Spleen (tissue), 11 donors: ENCODE measurements around the gene NME4. TPM values are rescaled to one million over a fixed set of nuclear protein-coding genes. Genes with fewer than 3 reads are reported as not detected.

Experiments
- DNase-seq: peaks from one replicate; pipeline ENCODE4 v3.0.0-alpha.2; 2020
- H3K27ac ChIP-seq, 8 donors: fragments of 200-600 bp; sonication (generic) in 7 of 8; 1 replicate in 4 of 8; 2 replicates in 4 of 8; pipeline versions ENCODE4 v1.5.0 to v1.8.0; 2016 to 2021; ENCODE audit warnings: inconsistent platforms in 4 of 8, mild to moderate bottlenecking in 4 of 8, moderate library complexity in 1 of 8
- H3K27me3 ChIP-seq, 7 donors: fragments of 200-600 bp; sonication (generic) in 6 of 7; replicated peaks in 1 of 7; 1 replicate in 4 of 7; 2 replicates in 3 of 7; pipeline versions ENCODE4 v1.5.0 to v1.8.0; 2016 to 2021; ENCODE audit warnings: inconsistent platforms in 3 of 7, mild to moderate bottlenecking in 1 of 7
- H3K36me3 ChIP-seq, 6 donors: fragments of 200-600 bp; sonication (generic) in 5 of 6; 1 replicate in 4 of 6; 2 replicates in 2 of 6; pipeline versions ENCODE4 v1.5.0 to v1.8.0; 2016 to 2021; ENCODE audit warnings: inconsistent platforms in 2 of 6
- H3K4me1 ChIP-seq, 6 donors: fragments of 200-600 bp; sonication (generic) in 5 of 6; 1 replicate in 3 of 6; 2 replicates in 3 of 6; pipeline versions ENCODE4 v1.5.0 to v1.8.0; 2016 to 2021; ENCODE audit warnings: inconsistent platforms in 3 of 6
- H3K4me3 ChIP-seq, 8 donors: fragments of 200-600 bp; sonication (generic) in 7 of 8; 1 replicate in 4 of 8; 2 replicates in 4 of 8; pipeline versions ENCODE4 v1.5.0 to v1.8.0; 2016 to 2021; ENCODE audit warnings: inconsistent platforms in 4 of 8, mild to moderate bottlenecking in 4 of 8, moderate library complexity in 2 of 8
- H3K9me3 ChIP-seq, 8 donors: fragments of 200-600 bp; sonication (generic) in 7 of 8; 1 replicate in 4 of 8; 2 replicates in 4 of 8; pipeline versions ENCODE4 v1.5.0 to v1.8.0; 2016 to 2021; ENCODE audit warnings: inconsistent platforms in 4 of 8
- POLR2A ChIP-seq, 3 donors: fragments of 450-650 bp; IDR thresholded peaks; one replicate each; pipeline ENCODE4 v1.5.1; 2017; ENCODE audit warnings: antibody characterized with exemption in 3 of 3, mild to moderate bottlenecking in 1 of 3
- POLR2AphosphoS5 ChIP-seq, 3 donors: sonication (generic); formaldehyde crosslinking; IDR thresholded peaks; one replicate each; pipeline ENCODE4 v1.5.1; 2017; ENCODE audit warnings: antibody characterized with exemption in 3 of 3
- WGBS, 5 donors: extraction: QIAGEN DNeasy Blood & Tissue Kit in 3 of 5; methylation state at CpG; one replicate each; pipeline versions ENCODE4 v1.1.5 to v1.1.7; 2013 to 2018; 5-methylcytosine and 5-hydroxymethylcytosine counted together
- intact Hi-C: fragments of 100-400 bp; cut with DNase I; formaldehyde crosslinking; loops from one replicate; pipeline ENCODE4 v1.15.0; 2023; ENCODE audit warnings: low total_unique reads
- polyA plus RNA-seq, 3 donors: library from polyadenylated mRNA; stranded (reverse); fragments of 200-250 nt; gene quantifications; one replicate each; pipeline ENCODE4 v1.2.1, GENCODE V29; 2013
- total RNA-seq, 7 donors: library from RNA; depleted of rRNA in 3 of 7; stranded (reverse); fragments of >200 nt in 3 of 7; fragmentation: NEBNext Ultra II Directional in 4 of 7; extraction: Animal tissue kit (Norgen Biotek cat#: 25700) in 4 of 7; gene quantifications; one replicate each; pipeline versions ENCODE4 v1.1.0 to v1.2.1, GENCODE V29; 2016 to 2021
- TF ChIP-seq, protein P1 (sequence below), 11 experiments: fragments of 200-600 bp in 7 of 11; fragments of 450-650 bp in 4 of 11; sonication (generic) in 4 of 11; IDR thresholded peaks in 8 of 11; conservative IDR thresholded peaks in 3 of 11; 1 replicate in 7 of 11; 2 replicates in 4 of 11; pipeline versions ENCODE4 v1.4.0 to v1.8.0; 2016 to 2021; ENCODE audit warnings: antibody characterized with exemption in 11 of 11, inconsistent platforms in 4 of 11, mild to moderate bottlenecking in 1 of 11
- donor health status: healthy with polysubstance abuse.
- donor health status: DM: no; HTN: no; CAD: no; lungs with moderate emphysema.
- donor health status: DM: no; HTN: no; CAD: no.
- donor health status: Bipolar disorder and iron deficiency.
- donor health status: healthy.
- donor health status: DM: no; HTN: no; CAD: no.
- donor health status: DM: yes; HTN: yes; CAD: no.

NME4 gene
- total and polyA plus RNA-seq, 10 donors = 27.3 to 75.8 (median 55.8) TPM

DNA sequence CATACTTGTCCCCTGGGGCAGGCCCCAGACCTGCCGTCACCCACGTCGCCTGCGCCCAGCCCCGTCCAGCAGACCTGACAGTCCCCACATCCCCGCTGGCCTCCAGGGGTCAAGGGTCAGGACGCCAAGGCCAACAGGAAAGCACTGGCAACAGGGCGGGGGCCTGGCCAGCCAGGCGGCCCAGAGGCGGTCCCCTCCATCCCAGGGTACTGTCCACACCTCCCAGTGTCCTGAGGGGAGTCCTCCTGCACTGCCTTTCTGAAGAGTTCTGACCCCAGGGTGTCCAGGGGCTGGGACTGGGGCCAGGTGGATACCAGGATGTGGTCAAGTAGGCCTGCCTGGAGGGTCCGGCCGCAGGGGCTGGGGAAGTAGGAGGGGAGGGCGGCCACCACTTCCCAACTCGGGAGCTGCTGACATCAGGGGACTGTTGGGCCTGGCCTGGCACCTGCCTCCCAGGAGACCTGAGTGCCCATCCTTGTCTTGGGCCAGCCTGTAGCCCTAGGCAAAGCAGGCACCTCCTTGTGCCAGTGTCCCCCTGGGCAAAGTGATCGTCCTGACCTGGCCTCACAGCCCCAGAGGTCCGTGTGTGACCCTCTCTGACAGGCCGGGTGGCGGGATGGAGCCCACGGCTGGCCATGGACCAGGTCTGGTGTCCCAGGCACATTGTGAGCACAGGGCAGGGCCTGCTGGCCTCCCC, 37.8 kb upstream of the NME4 start:
- Histone ChIP-seq H3K4me3 (no peak overlapping the region), H3K4me1 (peaks cover 0 to 32% (median 3%) of the 10 kb centered on the region in 6 donors), H3K9me3 (no peaks in the 10 kb centered on the region), H3K36me3 (no peaks in the 10 kb centered on the region), H3K27ac (no peak overlapping the region), H3K27me3 (peaks cover 0 to 20% (median 4%) of the 10 kb centered on the region in 7 donors)
- WGBS, 5 donors = 64 to 83% (median 77%) methylated on average over 12 to 19 of the region's 19 CpGs
- peak; percentile 79 for DNase-seq
- intact Hi-C loops = loop anchor here (10.0 kb wide), 1 partner anchor 124 kb away; the partner anchor contains the start of gene FAM234A
- TF ChIP-seq POLR2AphosphoS5 (IDR thresholded peaks at IDR 0.05) (peak in 1 of 3 donors; percentile 32), POLR2A (IDR thresholded peaks at IDR 0.05) (no peak)

DNA sequence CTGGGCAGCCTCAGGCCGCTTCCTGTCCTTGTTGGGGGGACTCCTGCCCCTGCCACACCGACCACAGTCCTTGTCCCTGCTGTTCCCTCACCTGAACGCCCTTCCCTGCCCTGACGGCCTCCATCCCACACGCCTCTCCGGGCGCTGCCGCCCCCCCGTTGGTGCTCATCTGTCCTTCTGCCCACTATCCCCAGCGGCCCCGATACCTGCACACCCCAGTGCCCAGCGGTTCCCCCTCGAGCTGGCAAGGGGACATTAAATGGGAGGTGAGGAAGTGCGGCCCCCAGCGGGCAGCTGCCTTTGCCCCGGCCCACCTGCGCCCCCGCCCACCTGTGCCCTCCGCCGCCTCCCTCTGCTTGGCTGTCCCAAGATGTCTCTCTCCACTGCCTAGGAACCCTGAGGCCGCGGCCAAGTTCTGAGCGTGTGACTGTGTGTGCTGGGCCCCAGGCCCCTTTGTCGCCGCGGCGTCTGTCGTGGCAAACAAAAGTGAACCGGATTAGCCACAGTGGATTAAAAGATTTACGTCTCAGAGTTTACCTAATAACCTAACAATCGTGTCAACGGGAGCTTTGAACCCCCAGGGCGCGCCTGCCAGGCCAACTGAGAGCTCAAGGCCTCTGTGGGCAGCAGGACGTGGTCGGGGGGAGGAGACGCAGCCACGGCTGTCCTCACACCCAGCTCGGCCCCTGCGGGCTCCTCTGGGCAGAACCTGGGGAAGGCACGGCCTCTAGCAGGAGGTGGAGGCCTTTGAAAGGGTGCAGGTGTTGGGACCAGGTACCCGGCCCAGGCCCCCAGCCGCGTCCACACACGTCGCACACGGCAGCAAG, 36.9 kb upstream of the NME4 start:
- H3K4me1 ChIP-seq = peaks cover 0 to 23% (median 3%) of the 10 kb centered on the region in 6 donors
- peaks cover 0 to 28% (median 4%) of the 10 kb centered on the region in 7 donors for H3K27me3 ChIP-seq
- no peak overlapping the region for H3K4me3 ChIP-seq
- no peaks in the 10 kb centered on the region for H3K36me3 ChIP-seq
- 90 to 94% (median 90%) methylated on average over 46 to 47 of the region's 47 CpGs for WGBS, 5 donors
- intact Hi-C loops = loop anchor here (5.0 to 10.0 kb wide), 2 partner anchors 125 to 253 kb away; partner anchors contain the start of gene FAM234A
- H3K27ac ChIP-seq = no peak overlapping the region
- no peaks in the 10 kb centered on the region for H3K9me3 ChIP-seq
- DNase-seq = no peak
- TF ChIP-seq, protein P1, sequence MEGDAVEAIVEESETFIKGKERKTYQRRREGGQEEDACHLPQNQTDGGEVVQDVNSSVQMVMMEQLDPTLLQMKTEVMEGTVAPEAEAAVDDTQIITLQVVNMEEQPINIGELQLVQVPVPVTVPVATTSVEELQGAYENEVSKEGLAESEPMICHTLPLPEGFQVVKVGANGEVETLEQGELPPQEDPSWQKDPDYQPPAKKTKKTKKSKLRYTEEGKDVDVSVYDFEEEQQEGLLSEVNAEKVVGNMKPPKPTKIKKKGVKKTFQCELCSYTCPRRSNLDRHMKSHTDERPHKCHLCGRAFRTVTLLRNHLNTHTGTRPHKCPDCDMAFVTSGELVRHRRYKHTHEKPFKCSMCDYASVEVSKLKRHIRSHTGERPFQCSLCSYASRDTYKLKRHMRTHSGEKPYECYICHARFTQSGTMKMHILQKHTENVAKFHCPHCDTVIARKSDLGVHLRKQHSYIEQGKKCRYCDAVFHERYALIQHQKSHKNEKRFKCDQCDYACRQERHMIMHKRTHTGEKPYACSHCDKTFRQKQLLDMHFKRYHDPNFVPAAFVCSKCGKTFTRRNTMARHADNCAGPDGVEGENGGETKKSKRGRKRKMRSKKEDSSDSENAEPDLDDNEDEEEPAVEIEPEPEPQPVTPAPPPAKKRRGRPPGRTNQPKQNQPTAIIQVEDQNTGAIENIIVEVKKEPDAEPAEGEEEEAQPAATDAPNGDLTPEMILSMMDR (IDR thresholded peaks at IDR 0.05 in 8 of 11, conservative IDR thresholded peaks at IDR 0.05 in 3 of 11) = no peak
- TF ChIP-seq POLR2A (IDR thresholded peaks at IDR 0.05) = no peak
- no peak for TF ChIP-seq POLR2AphosphoS5 (IDR thresholded peaks at IDR 0.05)

DNA sequence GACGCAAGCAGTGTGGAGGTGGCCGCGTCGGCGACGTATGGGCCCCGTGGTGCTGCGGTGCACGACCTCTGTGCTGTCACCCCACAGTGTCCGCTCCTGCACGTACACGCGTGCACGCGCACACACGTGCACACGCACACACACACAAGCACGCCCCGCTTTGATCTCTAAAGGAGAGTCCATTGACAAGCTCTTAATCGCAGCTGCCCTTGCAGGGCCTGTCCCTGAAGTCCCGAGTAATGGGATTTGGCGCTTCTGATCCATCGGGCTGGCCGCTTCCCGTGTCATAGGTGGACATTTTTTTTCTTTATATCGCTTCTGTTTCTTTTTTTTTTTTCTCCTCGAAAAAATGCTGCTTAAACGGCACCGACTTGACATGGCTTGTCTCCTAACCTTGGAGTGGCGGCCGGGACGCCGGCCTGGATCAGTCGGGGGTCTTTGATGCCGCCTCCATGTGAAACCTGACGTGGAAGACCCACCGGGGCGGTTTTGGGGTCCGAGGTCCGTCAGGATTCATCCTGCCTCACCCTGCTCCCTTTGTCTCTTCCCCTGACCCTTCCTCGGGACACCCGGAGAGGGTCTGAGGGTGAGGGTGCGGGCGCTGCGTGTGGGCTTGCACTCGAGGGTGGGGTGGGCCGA, 36.2 kb upstream of the NME4 start:
- Histone ChIP-seq H3K27ac (no peak overlapping the region), H3K4me1 (peaks cover 0 to 17% (median 3%) of the 10 kb centered on the region in 6 donors), H3K9me3 (no peaks in the 10 kb centered on the region), H3K36me3 (no peaks in the 10 kb centered on the region), H3K4me3 (no peak overlapping the region), H3K27me3 (peaks cover 0 to 28% (median 4%) of the 10 kb centered on the region in 7 donors)
- no peak for DNase-seq
- WGBS, 5 donors = 93 to 97% (median 95%) methylated on average over 41 to 47 of the region's 47 CpGs
- intact Hi-C loops = loop anchor here (5.0 kb wide), 1 partner anchor 254 kb away; no protein-coding TSS in a partner anchor
- TF ChIP-seq POLR2A (IDR thresholded peaks at IDR 0.05) = no peak
- TF ChIP-seq POLR2AphosphoS5 (IDR thresholded peaks at IDR 0.05) = no peak
- TF ChIP-seq, protein P1 (IDR thresholded peaks at IDR 0.05 in 8 of 11, conservative IDR thresholded peaks at IDR 0.05 in 3 of 11) = no peak

DNA sequence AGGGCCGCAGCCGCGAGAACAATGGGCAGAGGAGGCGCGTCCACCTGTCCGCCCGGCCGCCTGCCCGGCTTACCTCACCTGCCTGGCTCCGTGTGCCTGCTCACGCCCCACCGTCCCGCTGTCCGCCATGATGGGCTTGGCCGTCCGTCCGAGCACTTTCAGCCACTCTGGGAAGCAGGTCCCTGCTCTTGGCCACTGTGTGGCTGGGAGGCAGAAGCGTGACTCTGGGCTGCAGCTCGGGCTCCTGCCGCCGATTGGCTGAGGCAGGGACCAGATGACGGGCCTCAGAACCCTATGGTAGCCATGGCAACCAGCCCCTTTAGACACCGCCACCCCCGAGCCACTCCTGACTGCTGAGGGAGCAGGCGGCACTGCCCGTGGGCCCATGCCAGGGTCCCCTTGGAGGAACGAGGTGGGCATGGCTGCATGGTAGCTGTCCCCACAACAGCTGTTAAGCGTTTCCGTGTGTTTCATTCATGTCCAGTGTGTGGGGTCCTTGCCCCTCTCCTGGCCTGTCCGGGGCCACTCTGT, 35.6 kb upstream of the NME4 start:
- TF ChIP-seq POLR2A (IDR thresholded peaks at IDR 0.05) (no peak), POLR2AphosphoS5 (IDR thresholded peaks at IDR 0.05) (no peak)
- TF ChIP-seq, protein P1 (IDR thresholded peaks at IDR 0.05 in 8 of 11, conservative IDR thresholded peaks at IDR 0.05 in 3 of 11) = no peak
- peaks cover 0 to 28% (median 4%) of the 10 kb centered on the region in 7 donors for H3K27me3 ChIP-seq
- no peaks in the 10 kb centered on the region for H3K9me3 ChIP-seq
- H3K27ac ChIP-seq = no peak overlapping the region
- intact Hi-C loops = loop anchor here (5.0 kb wide), 1 partner anchor 254 kb away; no protein-coding TSS in a partner anchor
- peaks cover 0 to 6% (median 3%) of the 10 kb centered on the region in 6 donors for H3K36me3 ChIP-seq
- DNase-seq = no peak
- WGBS, 5 donors = 83 to 91% (median 88%) methylated on average over 20 to 30 of the region's 30 CpGs
- H3K4me1 ChIP-seq = peaks cover 0 to 11% (median 3%) of the 10 kb centered on the region in 6 donors
- H3K4me3 ChIP-seq = no peak overlapping the region
